Loucy (cell line): ENCODE results near the gene LMAN2L.

Experiments used
- EZH2phosphoT487 ChIP-seq: fragments of 200-600 bp; IDR thresholded peaks from 2 replicates; pipeline ENCODE4 v1.6.1; 2018; ENCODE audit warnings: antibody characterized with exemption, mild to moderate bottlenecking, moderate library complexity, borderline replicate concordance
- TF ChIP-seq, protein P1 (sequence below): fragments of 200-600 bp; sonication (generic); conservative IDR thresholded peaks from 2 replicates; pipeline ENCODE4 v1.5.1; 2014; ENCODE audit warnings: mild to moderate bottlenecking, antibody characterized with exemption, low read length

- TF ChIP-seq EZH2phosphoT487, result no peak
- TF ChIP-seq, protein P1, sequence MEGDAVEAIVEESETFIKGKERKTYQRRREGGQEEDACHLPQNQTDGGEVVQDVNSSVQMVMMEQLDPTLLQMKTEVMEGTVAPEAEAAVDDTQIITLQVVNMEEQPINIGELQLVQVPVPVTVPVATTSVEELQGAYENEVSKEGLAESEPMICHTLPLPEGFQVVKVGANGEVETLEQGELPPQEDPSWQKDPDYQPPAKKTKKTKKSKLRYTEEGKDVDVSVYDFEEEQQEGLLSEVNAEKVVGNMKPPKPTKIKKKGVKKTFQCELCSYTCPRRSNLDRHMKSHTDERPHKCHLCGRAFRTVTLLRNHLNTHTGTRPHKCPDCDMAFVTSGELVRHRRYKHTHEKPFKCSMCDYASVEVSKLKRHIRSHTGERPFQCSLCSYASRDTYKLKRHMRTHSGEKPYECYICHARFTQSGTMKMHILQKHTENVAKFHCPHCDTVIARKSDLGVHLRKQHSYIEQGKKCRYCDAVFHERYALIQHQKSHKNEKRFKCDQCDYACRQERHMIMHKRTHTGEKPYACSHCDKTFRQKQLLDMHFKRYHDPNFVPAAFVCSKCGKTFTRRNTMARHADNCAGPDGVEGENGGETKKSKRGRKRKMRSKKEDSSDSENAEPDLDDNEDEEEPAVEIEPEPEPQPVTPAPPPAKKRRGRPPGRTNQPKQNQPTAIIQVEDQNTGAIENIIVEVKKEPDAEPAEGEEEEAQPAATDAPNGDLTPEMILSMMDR, result no peak
Measured at GRCh38 chr2:96687711-96688640, 51.9 kb downstream of the LMAN2L start.
